Astrocyte of the spinal cord (primary cell): Measurements from ENCODE around the gene PRMT1.
A peak's percentile ranks its signal among the peaks of the same experiment; 100 is the strongest.

Source experiments
- DNase-seq: peaks from one replicate; pipeline ENCODE4 v3.0.0; 2011; ENCODE audit warnings: low read depth, low spot score
- H3K4me3 ChIP-seq: 2 replicates; pipeline ENCODE4 v1.5.1; 2011; ENCODE audit warnings: low read depth, mild to moderate bottlenecking, low read length, moderate library complexity
- in situ Hi-C: cut with HindIII; loops from 2 replicates; pipeline ENCODE4 v1.10.0; 2017; ENCODE audit warnings: low sequenced_read_pairs
- TF ChIP-seq, protein P1 (sequence below): IDR thresholded peaks from 2 replicates; pipeline ENCODE4 v1.5.1; 2012; ENCODE audit warnings: low read depth, mild to moderate bottlenecking, low read length, inconsistent platforms

The PRMT1 gene

DNA sequence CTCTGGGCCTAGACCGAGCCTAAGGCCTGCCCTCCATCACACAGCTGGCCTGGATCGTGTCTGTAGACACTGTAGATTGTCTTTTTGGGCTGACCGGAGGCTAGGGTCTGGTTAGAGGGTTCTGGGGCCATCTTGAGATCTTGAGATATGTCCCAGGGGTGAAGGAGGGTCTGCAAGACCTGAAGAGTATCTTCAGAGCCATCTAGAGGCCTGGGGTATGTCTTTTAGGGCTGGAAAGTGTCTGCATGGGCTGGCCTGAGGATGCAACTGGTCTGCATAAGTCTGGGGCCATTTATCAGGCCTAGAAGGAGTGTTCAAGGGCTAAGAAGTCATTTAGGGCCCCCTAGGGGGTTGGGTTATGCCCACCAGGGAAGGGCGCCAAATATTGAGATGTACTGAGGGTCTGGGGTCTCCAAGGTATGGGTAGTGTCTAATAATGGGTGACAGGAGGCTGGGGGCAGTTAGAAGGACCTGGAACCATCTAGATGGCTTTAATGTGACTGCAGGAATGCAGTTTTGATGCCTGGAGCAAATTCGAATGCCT, 34.5 kb upstream of the PRMT1 start:
- no peak for DNase-seq
- in situ Hi-C loops: no loop called here
- TF ChIP-seq, protein P1, sequence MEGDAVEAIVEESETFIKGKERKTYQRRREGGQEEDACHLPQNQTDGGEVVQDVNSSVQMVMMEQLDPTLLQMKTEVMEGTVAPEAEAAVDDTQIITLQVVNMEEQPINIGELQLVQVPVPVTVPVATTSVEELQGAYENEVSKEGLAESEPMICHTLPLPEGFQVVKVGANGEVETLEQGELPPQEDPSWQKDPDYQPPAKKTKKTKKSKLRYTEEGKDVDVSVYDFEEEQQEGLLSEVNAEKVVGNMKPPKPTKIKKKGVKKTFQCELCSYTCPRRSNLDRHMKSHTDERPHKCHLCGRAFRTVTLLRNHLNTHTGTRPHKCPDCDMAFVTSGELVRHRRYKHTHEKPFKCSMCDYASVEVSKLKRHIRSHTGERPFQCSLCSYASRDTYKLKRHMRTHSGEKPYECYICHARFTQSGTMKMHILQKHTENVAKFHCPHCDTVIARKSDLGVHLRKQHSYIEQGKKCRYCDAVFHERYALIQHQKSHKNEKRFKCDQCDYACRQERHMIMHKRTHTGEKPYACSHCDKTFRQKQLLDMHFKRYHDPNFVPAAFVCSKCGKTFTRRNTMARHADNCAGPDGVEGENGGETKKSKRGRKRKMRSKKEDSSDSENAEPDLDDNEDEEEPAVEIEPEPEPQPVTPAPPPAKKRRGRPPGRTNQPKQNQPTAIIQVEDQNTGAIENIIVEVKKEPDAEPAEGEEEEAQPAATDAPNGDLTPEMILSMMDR: no peak
- peak overlapping the region; percentile 95 for H3K4me3 ChIP-seq

DNA sequence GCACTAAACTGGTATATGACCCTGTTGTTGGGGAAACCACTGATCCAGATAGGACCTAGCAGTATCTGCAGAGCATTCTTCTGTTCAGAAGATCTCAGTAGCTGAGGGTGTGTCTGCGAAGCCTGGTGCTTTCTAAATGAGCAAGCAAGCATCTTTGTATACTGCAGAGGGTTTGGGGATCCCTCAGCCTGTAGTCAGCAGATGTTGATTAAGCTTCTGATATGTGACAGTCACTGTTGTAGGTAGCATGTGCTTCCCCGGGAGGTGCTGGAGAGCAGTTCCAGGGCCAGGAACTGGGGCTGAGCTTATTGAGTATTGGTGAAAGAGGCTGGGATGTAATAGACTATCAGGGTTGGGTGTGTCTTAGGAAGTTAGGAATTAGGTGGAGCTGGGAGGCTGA, 33.6 kb upstream of the PRMT1 start:
- no peak for DNase-seq
- in situ Hi-C loops: no loop called here
- TF ChIP-seq, protein P1: no peak
- H3K4me3 ChIP-seq: no peak overlapping the region

DNA sequence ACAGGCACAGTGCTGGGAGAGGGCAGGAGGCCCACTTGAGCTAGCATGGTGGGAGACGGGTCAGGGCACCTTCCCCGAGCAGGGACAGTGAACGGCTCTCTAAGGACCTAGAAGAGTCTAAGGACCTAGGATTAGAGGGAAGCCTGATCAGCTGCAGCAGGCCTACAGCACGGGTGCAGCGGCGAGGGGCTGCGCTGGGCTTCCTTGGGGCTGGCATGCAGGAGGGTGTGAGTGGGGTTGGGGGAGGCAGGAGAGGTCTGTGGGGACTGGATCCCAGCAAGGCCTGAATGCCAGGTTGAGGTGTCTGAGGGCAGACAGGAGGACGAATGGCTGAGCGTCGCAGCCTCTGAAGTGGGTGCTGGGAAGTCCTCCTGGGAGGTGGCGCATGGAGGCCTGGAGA, 31.5 kb upstream of the PRMT1 start:
- no peak overlapping the region for H3K4me3 ChIP-seq
- in situ Hi-C loops: no loop called here
- TF ChIP-seq, protein P1: no peak

DNA sequence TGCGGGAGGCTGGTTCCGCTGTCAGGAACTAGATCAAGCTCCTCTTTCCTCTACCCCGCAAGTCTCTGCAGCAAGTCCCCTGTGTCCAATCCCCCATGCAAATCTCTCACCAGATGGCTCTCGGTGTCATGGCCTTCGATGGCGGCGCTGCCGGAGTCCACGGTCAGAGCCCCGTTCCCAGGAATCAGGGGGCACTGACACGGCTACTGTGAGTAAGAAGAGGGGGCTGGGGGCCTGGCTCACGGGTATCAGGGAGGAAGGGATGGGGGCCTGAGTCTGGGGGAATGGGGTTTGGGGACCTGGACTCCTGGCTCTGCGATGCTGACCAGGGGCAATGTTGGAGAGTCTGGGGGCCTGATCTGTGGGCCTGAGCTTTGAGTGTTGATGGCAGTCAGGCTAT, 31.1 kb upstream of the PRMT1 start:
- no peak for DNase-seq
- TF ChIP-seq, protein P1: no peak
- in situ Hi-C loops: no loop called here
- H3K4me3 ChIP-seq: no peak overlapping the region

More for the DNA sequence above, 31.5 kb upstream of the PRMT1 start:
- no peak for DNase-seq

DNA sequence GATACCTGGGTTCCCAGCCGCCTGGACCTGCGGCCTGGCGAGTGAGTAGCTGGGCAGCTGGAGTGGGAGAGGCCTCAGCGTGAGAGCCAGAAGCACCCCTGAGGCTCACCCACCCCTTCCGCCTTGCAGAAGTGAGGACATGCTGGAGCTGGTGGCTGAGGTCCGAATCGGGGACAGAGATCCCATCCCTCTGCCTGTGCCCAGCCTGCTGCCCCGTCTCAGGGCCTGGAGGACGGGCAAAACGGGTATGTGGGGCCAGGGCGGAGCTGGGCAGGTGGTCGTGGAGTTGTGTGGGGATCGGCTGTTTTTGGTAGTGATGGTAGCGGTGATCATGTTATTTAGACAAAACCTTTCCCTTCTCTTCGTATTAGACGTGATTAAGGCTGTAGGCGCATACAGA, 30.5 kb upstream of the PRMT1 start:
- DNase-seq: no peak
- H3K4me3 ChIP-seq: no peak overlapping the region
- in situ Hi-C loops: no loop called here
- TF ChIP-seq, protein P1: no peak

DNA sequence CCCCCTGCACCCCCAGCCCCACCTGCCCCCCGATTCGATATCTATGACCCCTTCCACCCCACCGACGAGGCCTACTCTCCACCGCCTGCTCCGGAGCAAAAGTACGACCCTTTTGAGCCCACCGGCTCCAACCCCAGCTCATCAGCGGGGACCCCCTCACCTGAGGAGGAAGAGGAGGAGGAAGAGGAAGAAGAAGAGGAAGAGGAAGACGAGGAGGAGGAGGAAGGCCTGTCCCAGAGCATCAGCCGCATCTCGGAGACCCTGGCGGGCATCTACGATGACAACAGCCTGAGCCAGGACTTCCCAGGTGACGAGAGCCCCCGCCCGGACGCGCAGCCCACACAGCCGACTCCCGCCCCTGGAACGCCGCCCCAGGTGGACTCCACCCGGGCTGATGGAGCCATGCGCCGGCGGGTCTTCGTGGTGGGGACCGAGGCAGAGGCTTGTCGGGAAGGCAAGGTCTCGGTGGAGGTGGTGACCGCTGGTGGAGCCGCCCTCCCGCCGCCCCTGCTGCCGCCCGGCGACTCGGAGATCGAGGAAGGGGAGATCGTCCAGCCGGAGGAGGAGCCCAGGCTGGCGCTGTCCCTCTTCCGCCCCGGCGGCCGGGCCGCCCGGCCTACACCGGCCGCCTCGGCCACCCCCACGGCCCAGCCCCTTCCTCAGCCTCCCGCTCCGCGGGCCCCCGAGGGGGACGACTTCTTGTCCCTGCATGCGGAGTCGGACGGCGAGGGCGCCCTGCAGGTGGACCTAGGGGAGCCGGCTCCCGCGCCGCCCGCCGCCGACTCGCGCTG, 25.8 kb upstream of the PRMT1 start:
- in situ Hi-C loops: no loop called here
- TF ChIP-seq, protein P1: no peak
- no peak overlapping the region for H3K4me3 ChIP-seq
- no peak for DNase-seq
